Cardiac septum (tissue), 1 donor: ENCODE data around the gene VDR. TPM values are rescaled to one million over a fixed set of nuclear protein-coding genes. Genes with fewer than 3 reads are reported as not detected.

ENCODE experiments used
- DNase-seq: peaks from one replicate; pipeline ENCODE4 v3.0.0-alpha.2; 2020; ENCODE audit warnings: low spot score
- intact Hi-C: fragments of 100-400 bp; cut with DNase I; formaldehyde crosslinking; loops from one replicate; pipeline ENCODE4 v1.14.0; 2022
- total RNA-seq: library from RNA; stranded (reverse); fragmentation: NEBNext Ultra II Directional; extraction: Animal tissue kit (Norgen Biotek cat#: 25700); gene quantifications from one replicate; pipeline ENCODE4 v1.2.1, GENCODE V29; 2021
- donor health status: DM: no; HTN: no; CAD: no.

The VDR gene
- total RNA-seq, 1 donor from 2014 or later: 1.3 TPM

GRCh38 chr12:47878918-47879481, 25.8 kb downstream of the VDR start:
- intact Hi-C loops: no loop called here
- no peak for DNase-seq

GRCh38 chr12:47878293-47878917, 26.4 kb downstream of the VDR start:
- DNase-seq: no peak
- intact Hi-C loops: no loop called here

- intact Hi-C loops: no loop called here
- DNase-seq: no peak
These were observed 27.7 kb downstream of the VDR start for GRCh38 chr12:47877081-47877480.

GRCh38 chr12:47876440-47876960, 28.3 kb downstream of the VDR start:
- no peak for DNase-seq
- intact Hi-C loops: no loop called here

- intact Hi-C loops: no loop called here
- DNase-seq: no peak
These were observed 28.9 kb downstream of the VDR start for GRCh38 chr12:47875746-47876439.

- no peak for DNase-seq
- intact Hi-C loops: no loop called here
These were observed 30.5 kb downstream of the VDR start for GRCh38 chr12:47874316-47874715.

GRCh38 chr12:47870175-47870781, 34.5 kb downstream of the VDR start:
- no peak for DNase-seq
- intact Hi-C loops: no loop called here

- no peak for DNase-seq
- intact Hi-C loops: no loop called here
These were observed 36.2 kb downstream of the VDR start for GRCh38 chr12:47868552-47869031.

- intact Hi-C loops: no loop called here
- no peak for DNase-seq
These were observed 36.8 kb downstream of the VDR start for GRCh38 chr12:47868041-47868440.

GRCh38 chr12:47867495-47867941, 37.3 kb downstream of the VDR start:
- DNase-seq: no peak
- intact Hi-C loops: no loop called here

- DNase-seq: no peak
- intact Hi-C loops: no loop called here
These were observed 40.1 kb downstream of the VDR start for GRCh38 chr12:47864646-47865235.

GRCh38 chr12:47863985-47864384, 40.8 kb downstream of the VDR start:
- intact Hi-C loops: no loop called here
- DNase-seq: no peak

GRCh38 chr12:47863467-47863866, 41.3 kb downstream of the VDR start:
- DNase-seq: no peak
- intact Hi-C loops: no loop called here

GRCh38 chr12:47862881-47863280, 41.9 kb downstream of the VDR start:
- intact Hi-C loops: no loop called here

GRCh38 chr12:47862167-47862750, 42.5 kb downstream of the VDR start:
- DNase-seq: no peak
- intact Hi-C loops: no loop called here

More at GRCh38 chr12:47862881-47863280, 41.9 kb downstream of the VDR start:
- DNase-seq: no peak

GRCh38 chr12:47860873-47861272, 43.9 kb downstream of the VDR start:
- intact Hi-C loops: no loop called here
- no peak for DNase-seq

GRCh38 chr12:47860279-47860841, 44.4 kb downstream of the VDR start:
- intact Hi-C loops: no loop called here
- DNase-seq: no peak

GRCh38 chr12:47858511-47859266, 46.1 kb downstream of the VDR start:
- DNase-seq: no peak
- intact Hi-C loops: no loop called here
